Loucy (cell line): Measurements from ENCODE around the gene PPIP5K2.

Experiments
- EZH2phosphoT487 ChIP-seq: fragments of 200-600 bp; IDR thresholded peaks from 2 replicates; pipeline ENCODE4 v1.6.1; 2018; ENCODE audit warnings: antibody characterized with exemption, mild to moderate bottlenecking, moderate library complexity, borderline replicate concordance
- TF ChIP-seq, protein P1 (sequence below): fragments of 200-600 bp; sonication (generic); conservative IDR thresholded peaks from 2 replicates; pipeline ENCODE4 v1.5.1; 2014; ENCODE audit warnings: mild to moderate bottlenecking, antibody characterized with exemption, low read length

DNA sequence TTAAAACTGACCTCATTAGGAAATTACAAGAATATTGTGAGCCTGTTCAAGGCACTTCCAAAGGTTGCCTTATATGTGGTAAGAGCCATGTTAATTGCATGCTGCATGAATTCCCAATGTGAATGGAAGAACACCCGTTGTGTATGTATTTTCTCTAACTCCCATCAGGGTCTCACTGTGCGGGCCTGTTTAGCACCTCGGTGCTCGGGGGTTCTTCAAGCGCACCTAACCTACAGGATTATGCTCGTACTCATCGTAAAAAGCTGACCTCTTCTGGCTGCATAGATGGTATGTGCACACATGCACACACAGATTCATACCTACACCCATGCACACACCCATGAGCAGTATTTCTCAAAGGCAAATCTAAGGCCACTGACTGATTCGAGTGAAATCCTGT lies 66.1 kb downstream of the PPIP5K2 start:
- TF ChIP-seq, protein P1, sequence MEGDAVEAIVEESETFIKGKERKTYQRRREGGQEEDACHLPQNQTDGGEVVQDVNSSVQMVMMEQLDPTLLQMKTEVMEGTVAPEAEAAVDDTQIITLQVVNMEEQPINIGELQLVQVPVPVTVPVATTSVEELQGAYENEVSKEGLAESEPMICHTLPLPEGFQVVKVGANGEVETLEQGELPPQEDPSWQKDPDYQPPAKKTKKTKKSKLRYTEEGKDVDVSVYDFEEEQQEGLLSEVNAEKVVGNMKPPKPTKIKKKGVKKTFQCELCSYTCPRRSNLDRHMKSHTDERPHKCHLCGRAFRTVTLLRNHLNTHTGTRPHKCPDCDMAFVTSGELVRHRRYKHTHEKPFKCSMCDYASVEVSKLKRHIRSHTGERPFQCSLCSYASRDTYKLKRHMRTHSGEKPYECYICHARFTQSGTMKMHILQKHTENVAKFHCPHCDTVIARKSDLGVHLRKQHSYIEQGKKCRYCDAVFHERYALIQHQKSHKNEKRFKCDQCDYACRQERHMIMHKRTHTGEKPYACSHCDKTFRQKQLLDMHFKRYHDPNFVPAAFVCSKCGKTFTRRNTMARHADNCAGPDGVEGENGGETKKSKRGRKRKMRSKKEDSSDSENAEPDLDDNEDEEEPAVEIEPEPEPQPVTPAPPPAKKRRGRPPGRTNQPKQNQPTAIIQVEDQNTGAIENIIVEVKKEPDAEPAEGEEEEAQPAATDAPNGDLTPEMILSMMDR: no peak
- no peak for TF ChIP-seq EZH2phosphoT487
